Effector memory CD4-positive, alpha-beta T cell (primary cell): ENCODE results near the gene HAPLN1.

Experiments
- DNase-seq, 3 donors: peaks; one replicate each; pipeline ENCODE4 v3.0.0-alpha.2; 2020
- H3K27ac ChIP-seq: 2 replicates; pipeline ENCODE4 v1.7.0; 2013; ENCODE audit warnings: mild to moderate bottlenecking, low read length, moderate library complexity; ENCODE audit not compliant: insufficient read depth, poor library complexity, severe bottlenecking
- H3K27me3 ChIP-seq: replicated peaks from 2 replicates; pipeline ENCODE4 v1.7.0; 2013; ENCODE audit warnings: mild to moderate bottlenecking, low read length; ENCODE audit not compliant: insufficient read depth, control insufficient read depth, poor library complexity, severe bottlenecking
- H3K36me3 ChIP-seq: 2 replicates; pipeline ENCODE4 v1.7.0; 2013; ENCODE audit warnings: mild to moderate bottlenecking, low read length, moderate library complexity; ENCODE audit not compliant: control insufficient read depth, insufficient read depth
- H3K4me1 ChIP-seq: 2 replicates; pipeline ENCODE4 v1.7.0; 2013; ENCODE audit warnings: low read length, mild to moderate bottlenecking; ENCODE audit not compliant: control insufficient read depth, insufficient read depth, poor library complexity, severe bottlenecking
- H3K4me3 ChIP-seq: 2 replicates; pipeline ENCODE4 v1.7.0; 2013; ENCODE audit warnings: low read length, low read depth, mild to moderate bottlenecking; ENCODE audit not compliant: insufficient read depth, poor library complexity, severe bottlenecking
- H3K9me3 ChIP-seq: 2 replicates; pipeline ENCODE4 v1.7.0; 2013; ENCODE audit warnings: mild to moderate bottlenecking, low read length, moderate library complexity; ENCODE audit not compliant: control insufficient read depth
- total RNA-seq, 3 donors: gene quantifications; one replicate each; lab custom pipeline; 2026; lab: John Stamatoyannopoulos, UW

HAPLN1 gene
- total RNA-seq: 0 reads per million in 3 donors

DNA sequence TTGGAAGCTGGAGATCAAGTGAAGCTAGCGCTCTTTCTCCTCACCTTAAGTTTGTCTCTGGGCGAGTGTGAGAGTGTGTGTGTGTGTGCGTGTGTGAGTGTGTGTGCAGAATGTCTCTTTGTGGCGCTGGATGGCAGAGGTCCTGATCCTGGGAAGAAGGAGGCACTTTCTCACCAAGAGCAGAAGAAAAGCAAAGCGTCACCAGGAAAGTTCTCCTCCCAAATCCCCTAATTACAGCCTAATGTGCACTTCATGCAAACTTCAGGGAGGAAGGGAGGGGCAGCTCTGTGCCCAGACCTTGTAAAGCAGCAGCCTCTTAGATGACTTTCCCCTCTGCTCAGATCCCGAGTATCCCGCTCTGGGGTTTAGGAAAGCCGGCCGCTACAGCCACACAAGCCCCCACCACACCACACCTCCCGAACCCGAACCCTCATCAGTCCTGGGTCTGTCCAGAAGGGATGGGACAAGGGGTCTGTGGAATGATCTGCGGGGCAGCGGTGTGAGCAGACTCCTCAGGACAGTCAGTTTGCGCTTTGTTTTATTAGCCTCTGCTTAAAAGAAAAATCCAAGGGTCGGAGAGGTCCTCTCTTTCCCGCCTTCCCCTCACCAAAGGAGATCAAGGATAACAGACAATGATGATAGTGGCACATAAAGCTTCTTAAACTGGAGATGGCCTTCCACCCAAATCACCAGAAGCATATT is at the start of gene HAPLN1:
Gene HAPLN1, minus strand, starts transcription at position 20 of the 702 bp plus-strand sequence. CDS start 47,332 bp downstream, outside the sequence.
- peaks cover 24% of the 10 kb centered on the region for H3K27me3 ChIP-seq
- no peak for DNase-seq

DNA sequence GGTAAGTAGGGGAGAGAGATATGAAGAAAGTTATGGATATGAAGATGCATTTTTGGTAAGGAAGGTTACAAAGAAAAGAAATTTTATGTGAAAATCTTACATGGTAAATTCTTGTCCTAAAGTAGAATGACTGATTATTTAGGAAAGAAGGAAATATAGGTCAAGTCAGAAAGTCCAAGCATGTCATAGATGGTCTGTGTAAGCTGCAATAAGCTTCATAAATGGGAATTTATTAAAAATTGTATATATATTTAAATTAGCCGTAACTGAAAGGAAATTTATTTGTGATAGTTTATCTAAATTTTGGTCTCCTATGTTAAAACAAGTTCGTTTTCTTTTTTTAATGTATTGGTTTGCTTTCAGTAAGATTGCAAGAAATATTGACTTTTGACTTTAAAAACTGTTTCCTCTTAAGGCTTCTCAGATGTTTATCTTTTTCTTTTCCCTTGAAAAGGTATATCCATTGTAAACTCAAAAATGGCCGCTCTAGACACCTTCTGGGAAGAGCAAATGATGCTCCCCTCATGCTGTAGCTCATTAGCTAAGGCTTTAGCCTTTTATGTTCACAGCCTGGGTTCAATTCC is 46.8 kb upstream of the HAPLN1 start:
- H3K27ac ChIP-seq: no peak overlapping the region

More for the DNA sequence above, at the start of gene HAPLN1:
- Histone ChIP-seq H3K9me3 (no peaks in the 10 kb centered on the region), H3K4me1 (peaks cover 6% of the 10 kb centered on the region), H3K27ac (no peak within 1 kb of the TSS), H3K36me3 (no peaks in the 10 kb centered on the region), H3K4me3 (no peak within 1 kb of the TSS)

DNA sequence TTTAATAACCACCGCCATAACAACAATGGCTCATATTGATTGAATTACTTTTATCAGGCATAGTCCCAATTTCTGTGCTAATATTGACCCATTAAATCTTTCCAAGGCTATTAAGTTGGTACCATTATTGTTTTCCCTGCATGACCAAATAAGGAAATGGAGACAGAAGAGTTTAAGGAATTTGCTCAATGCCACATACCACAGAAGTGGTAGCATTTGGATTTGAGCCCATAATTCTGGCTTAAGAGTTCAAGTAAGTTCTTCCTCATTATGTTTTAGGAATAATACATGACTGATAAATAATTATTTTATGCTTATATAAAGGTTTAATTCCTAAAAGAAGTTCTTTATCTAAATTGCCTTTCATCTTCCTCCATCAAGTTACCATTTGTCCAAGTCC is 43.4 kb upstream of the HAPLN1 start:
- Histone ChIP-seq H3K4me3 (no peak overlapping the region), H3K4me1 (no peaks in the 10 kb centered on the region), H3K36me3 (no peaks in the 10 kb centered on the region), H3K27me3 (no peaks in the 10 kb centered on the region), H3K9me3 (no peaks in the 10 kb centered on the region), H3K27ac (no peak overlapping the region)
- no peak for DNase-seq

More for the DNA sequence above, 46.8 kb upstream of the HAPLN1 start:
- Histone ChIP-seq H3K27me3 (no peaks in the 10 kb centered on the region), H3K4me3 (no peak overlapping the region), H3K36me3 (no peaks in the 10 kb centered on the region), H3K4me1 (no peaks in the 10 kb centered on the region), H3K9me3 (no peaks in the 10 kb centered on the region)
- DNase-seq: no peak

DNA sequence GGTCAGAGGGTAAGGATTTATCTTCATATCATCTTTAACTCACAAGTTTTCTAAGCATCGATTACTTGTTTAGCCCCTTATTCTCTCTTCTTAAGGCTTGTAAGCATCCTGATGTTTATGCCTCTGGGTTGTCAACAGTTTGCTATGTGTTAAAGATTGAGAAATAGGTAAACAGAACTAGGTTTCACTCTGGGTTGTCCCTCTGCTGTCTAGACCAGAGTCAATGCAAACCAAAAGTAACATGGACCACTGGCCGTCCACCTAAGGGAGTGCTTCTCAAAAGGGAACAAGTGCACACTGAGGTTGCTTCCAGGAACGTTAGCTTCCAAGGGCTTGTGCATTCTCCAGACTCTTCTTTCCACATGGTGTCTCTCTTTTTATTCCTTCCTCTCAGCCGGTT is 39.9 kb upstream of the HAPLN1 start:
- Histone ChIP-seq H3K36me3 (no peaks in the 10 kb centered on the region), H3K27me3 (no peaks in the 10 kb centered on the region), H3K9me3 (no peaks in the 10 kb centered on the region), H3K4me3 (no peak overlapping the region), H3K4me1 (no peaks in the 10 kb centered on the region), H3K27ac (no peak overlapping the region)
- no peak for DNase-seq

DNA sequence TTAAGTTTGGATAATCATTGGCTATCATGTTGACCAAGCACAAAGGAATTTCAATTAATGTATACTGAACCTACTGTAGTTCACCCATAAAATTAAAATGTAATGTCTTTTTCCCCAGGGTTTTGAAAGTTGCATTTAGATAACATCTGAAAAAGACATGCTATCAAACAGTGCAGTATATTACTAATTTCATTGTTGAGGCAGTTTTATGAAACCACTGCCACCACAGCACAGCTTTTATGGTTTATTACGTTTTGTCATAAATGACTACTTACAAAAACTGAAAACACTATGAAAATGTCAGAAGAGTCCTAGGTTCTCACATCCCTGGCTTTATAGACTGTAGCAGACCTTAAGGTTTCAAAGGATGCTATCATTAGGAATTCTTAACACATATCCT is 32.0 kb upstream of the HAPLN1 start:
- DNase-seq: no peak
- Histone ChIP-seq H3K27me3 (no peaks in the 10 kb centered on the region), H3K9me3 (peaks cover 4% of the 10 kb centered on the region)

DNA sequence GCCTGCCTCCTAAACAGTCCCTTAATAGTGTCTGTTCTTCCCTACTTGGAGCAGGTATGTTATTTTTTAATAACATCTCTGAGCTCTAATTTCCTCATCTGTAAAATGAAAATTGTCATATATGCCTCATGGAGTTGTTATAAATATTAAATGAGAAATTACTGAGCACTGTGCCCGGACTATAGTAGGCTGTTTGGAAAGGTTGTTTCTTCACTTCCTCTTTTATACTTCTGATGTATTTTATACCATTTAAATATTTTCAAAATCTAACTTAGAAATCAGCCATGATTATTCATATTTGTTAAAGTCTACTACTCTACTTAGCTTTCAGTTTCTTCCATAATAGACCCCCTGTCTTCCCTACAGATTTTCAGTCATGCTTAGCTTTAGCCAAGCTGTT is 30.5 kb upstream of the HAPLN1 start:
- H3K27me3 ChIP-seq: no peaks in the 10 kb centered on the region
- no peaks in the 10 kb centered on the region for H3K36me3 ChIP-seq
- no peak overlapping the region for H3K4me3 ChIP-seq
- no peak for DNase-seq
- peaks cover 4% of the 10 kb centered on the region for H3K9me3 ChIP-seq
- no peak overlapping the region for H3K27ac ChIP-seq
- no peaks in the 10 kb centered on the region for H3K4me1 ChIP-seq

More for the DNA sequence above, 32.0 kb upstream of the HAPLN1 start:
- Histone ChIP-seq H3K4me1 (no peaks in the 10 kb centered on the region), H3K27ac (no peak overlapping the region), H3K36me3 (no peaks in the 10 kb centered on the region), H3K4me3 (no peak overlapping the region)

DNA sequence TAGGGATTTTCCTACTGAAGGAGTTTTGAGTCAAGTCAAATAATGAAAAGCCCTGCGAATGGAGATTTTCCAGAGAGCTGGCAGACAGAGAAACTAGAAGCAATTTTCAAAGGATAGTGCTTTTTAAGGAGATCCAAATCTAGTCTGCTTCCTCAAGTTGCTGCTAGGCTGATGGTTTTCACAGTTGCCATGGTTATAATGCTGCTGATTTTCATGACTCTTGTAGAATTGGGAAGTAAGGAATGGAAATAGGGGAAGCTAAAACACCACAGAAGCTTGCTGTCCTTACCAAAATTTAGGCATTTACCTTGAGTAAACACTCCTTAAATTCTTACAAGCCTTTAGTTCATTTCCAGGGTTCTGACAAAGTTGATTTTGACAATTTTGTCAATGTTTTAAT is 30.1 kb upstream of the HAPLN1 start:
- Histone ChIP-seq H3K27me3 (no peaks in the 10 kb centered on the region), H3K9me3 (peaks cover 4% of the 10 kb centered on the region), H3K36me3 (no peaks in the 10 kb centered on the region), H3K4me1 (no peaks in the 10 kb centered on the region), H3K4me3 (no peak overlapping the region), H3K27ac (no peak overlapping the region)
- no peak for DNase-seq

DNA sequence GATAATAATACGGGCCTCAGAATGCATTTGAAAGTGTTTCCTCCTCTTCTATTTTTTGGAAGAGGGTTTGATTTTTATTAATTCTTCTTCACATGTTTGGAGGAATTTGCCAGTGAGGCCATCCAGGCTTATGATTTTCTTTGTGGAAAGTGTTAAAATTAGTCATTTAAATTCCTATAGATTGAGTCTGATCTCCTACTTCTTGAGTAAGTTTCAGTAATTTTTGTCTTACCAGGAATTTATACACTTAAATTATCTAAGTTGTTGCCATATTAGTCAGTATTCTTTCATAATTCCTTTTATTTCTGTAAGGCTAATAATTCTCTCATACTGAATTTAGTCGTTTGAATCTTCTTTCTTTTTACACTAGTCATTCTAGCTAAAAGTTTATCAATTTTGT is 25.2 kb upstream of the HAPLN1 start:
- no peak for DNase-seq
- no peak overlapping the region for H3K27ac ChIP-seq
- H3K9me3 ChIP-seq: peaks cover 4% of the 10 kb centered on the region
- no peak overlapping the region for H3K4me3 ChIP-seq
- H3K27me3 ChIP-seq: no peaks in the 10 kb centered on the region
- H3K36me3 ChIP-seq: no peaks in the 10 kb centered on the region
- H3K4me1 ChIP-seq: no peaks in the 10 kb centered on the region

DNA sequence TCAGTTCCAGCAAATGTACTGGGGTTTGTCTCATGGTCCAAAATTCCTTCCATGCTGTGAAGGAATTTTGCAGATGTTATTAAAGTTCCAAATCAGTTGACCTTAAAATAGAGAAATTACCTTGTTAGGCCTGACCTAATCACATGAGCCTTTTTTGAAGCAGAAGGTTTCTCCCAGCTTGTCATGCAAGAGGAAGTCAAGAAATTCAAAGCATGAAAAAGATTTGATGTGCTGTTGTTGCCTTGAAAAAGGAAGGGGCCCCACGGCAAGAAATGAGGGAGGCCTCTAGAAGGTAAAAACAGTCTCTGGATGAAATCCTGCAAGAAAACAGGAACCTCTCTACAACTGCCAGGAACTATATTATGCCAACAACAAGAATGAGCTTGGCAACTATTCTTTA is 24.2 kb upstream of the HAPLN1 start:
- no peaks in the 10 kb centered on the region for H3K27me3 ChIP-seq
- no peak overlapping the region for H3K4me3 ChIP-seq
- H3K4me1 ChIP-seq: no peaks in the 10 kb centered on the region
- peaks cover 4% of the 10 kb centered on the region for H3K9me3 ChIP-seq
- no peaks in the 10 kb centered on the region for H3K36me3 ChIP-seq
- no peak overlapping the region for H3K27ac ChIP-seq
- no peak for DNase-seq

DNA sequence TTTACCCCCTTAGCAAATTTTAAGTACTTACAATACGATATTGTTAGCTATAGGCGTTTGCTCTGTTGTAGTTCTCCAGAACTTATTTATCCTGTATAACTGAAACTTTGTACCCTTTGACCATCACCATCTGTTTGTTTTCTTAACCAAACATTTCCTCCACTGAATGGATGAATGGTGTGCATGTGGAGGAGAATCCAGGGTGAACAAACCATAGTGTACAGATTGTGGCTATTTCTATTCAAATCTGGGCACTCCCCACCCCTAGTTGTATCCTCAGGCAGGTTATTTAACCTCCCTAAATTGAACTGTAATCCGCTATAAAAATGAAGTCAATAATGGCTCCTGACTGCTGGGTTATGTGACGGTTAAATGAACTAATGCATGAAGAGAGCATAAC is 21.4 kb upstream of the HAPLN1 start:
- H3K4me1 ChIP-seq: no peaks in the 10 kb centered on the region
- H3K4me3 ChIP-seq: no peak overlapping the region
- H3K27me3 ChIP-seq: no peaks in the 10 kb centered on the region
- H3K36me3 ChIP-seq: no peaks in the 10 kb centered on the region
- DNase-seq: no peak
- H3K9me3 ChIP-seq: no peaks in the 10 kb centered on the region
- H3K27ac ChIP-seq: no peak overlapping the region
